GM23248 (cell line): Measurements from ENCODE around the gene HMGN3. TPM values are rescaled to one million over a fixed set of nuclear protein-coding genes. Genes with fewer than 3 reads are reported as not detected.

ENCODE experiments used
- DNase-seq: peaks from one replicate; pipeline ENCODE4 v3.0.0-alpha.2; 2015
- H2AFZ ChIP-seq: fragments of 200-600 bp; sonication (generic); 2 replicates; pipeline ENCODE4 v1.6.1; 2016; ENCODE audit warnings: antibody characterized with exemption
- H3F3A ChIP-seq: fragments of 200-600 bp; sonication (generic); 2 replicates; pipeline ENCODE4 v1.6.1; 2016; ENCODE audit warnings: mild to moderate bottlenecking, antibody characterized with exemption, mixed run types; ENCODE audit not compliant: insufficient read depth
- H3K27ac ChIP-seq: fragments of 200-600 bp; sonication (generic); 2 replicates; pipeline ENCODE4 v1.5.1; 2016; ENCODE audit warnings: mild to moderate bottlenecking
- H3K27me3 ChIP-seq: fragments of 200-600 bp; sonication (generic); replicated peaks from 2 replicates; pipeline ENCODE4 v1.6.1; 2016; ENCODE audit warnings: mild to moderate bottlenecking; ENCODE audit not compliant: insufficient read depth
- H3K36me3 ChIP-seq: fragments of 200-600 bp; sonication (generic); 2 replicates; pipeline ENCODE4 v1.6.1; 2016; ENCODE audit warnings: low read depth, mild to moderate bottlenecking
- H3K4me1 ChIP-seq: fragments of 200-600 bp; sonication (generic); 2 replicates; pipeline ENCODE4 v1.6.1; 2016; ENCODE audit warnings: mild to moderate bottlenecking; ENCODE audit not compliant: insufficient read depth
- H3K4me2 ChIP-seq: fragments of 200-600 bp; sonication (generic); one replicate; pipeline ENCODE4 v1.6.1; 2016; ENCODE audit warnings: mild to moderate bottlenecking; ENCODE audit not compliant: unreplicated experiment
- H3K4me3 ChIP-seq: fragments of 200-600 bp; sonication (generic); 2 replicates; pipeline ENCODE4 v1.5.1; 2016; ENCODE audit warnings: mild to moderate bottlenecking
- H3K79me2 ChIP-seq: fragments of 200-600 bp; sonication (generic); 2 replicates; pipeline ENCODE4 v1.6.1; 2016; ENCODE audit warnings: mild to moderate bottlenecking; ENCODE audit not compliant: insufficient read depth
- H3K9ac ChIP-seq: fragments of 200-600 bp; sonication (generic); 2 replicates; pipeline ENCODE4 v1.6.1; 2016; ENCODE audit warnings: mild to moderate bottlenecking
- H3K9me2 ChIP-seq: fragments of 200-600 bp; sonication (generic); 2 replicates; pipeline ENCODE4 v1.6.1; 2016; ENCODE audit warnings: mixed run types, mild to moderate bottlenecking, moderate library complexity; ENCODE audit not compliant: insufficient read depth
- H3K9me3 ChIP-seq: fragments of 200-600 bp; sonication (generic); one replicate; pipeline ENCODE4 v1.6.1; 2017; ENCODE audit warnings: low read depth
- H4K20me1 ChIP-seq: fragments of 200-600 bp; sonication (generic); 2 replicates; pipeline ENCODE4 v1.6.0; 2016; ENCODE audit not compliant: insufficient read depth
- EZH2 ChIP-seq: fragments of 200-600 bp; sonication (generic); IDR thresholded peaks from 2 replicates; pipeline ENCODE4 v1.6.1; 2018; ENCODE audit warnings: antibody characterized with exemption, mild to moderate bottlenecking; ENCODE audit not compliant: insufficient read depth, poor library complexity, severe bottlenecking
- EZH2phosphoT487 ChIP-seq: fragments of 200-600 bp; sonication (generic); IDR thresholded peaks from 2 replicates; pipeline ENCODE4 v1.6.1; 2018; ENCODE audit warnings: antibody characterized with exemption, moderate library complexity, mild to moderate bottlenecking, low read depth; ENCODE audit not compliant: insufficient read depth
- WGBS, 2 experiments: methylation state at CpG; one replicate each; pipeline ENCODE4 v1.1.6; 2015 to 2017; ENCODE audit warnings: low lambda C conversion rate in 2 of 2, low coverage in 1 of 2; ENCODE audit errors: missing lambda C conversion rate in 2 of 2; 5-methylcytosine and 5-hydroxymethylcytosine counted together
- in situ Hi-C: fragments of 300-500 bp; cut with MboI; formaldehyde crosslinking; loops from 2 replicates; pipeline ENCODE4 v1.15.0; 2020
- polyA plus RNA-seq: library from polyadenylated mRNA; unstranded; fragments of >200 nt; fragmentation: Nextera tagmentation; extraction: Ambion mirVana; gene quantifications from 2 replicates; pipeline ENCODE4 v1.2.1, GENCODE V29; 2016
- total RNA-seq: library from RNA; depleted of rRNA; stranded (reverse); fragments of >200 nt; shearing (Covaris generic); gene quantifications from 2 replicates; pipeline ENCODE4 v1.2.3, GENCODE V29; 2014

The HMGN3 gene
- total and polyA plus RNA-seq, 2 experiments from 2014 or later, result 17.6 to 84.4 TPM

DNA sequence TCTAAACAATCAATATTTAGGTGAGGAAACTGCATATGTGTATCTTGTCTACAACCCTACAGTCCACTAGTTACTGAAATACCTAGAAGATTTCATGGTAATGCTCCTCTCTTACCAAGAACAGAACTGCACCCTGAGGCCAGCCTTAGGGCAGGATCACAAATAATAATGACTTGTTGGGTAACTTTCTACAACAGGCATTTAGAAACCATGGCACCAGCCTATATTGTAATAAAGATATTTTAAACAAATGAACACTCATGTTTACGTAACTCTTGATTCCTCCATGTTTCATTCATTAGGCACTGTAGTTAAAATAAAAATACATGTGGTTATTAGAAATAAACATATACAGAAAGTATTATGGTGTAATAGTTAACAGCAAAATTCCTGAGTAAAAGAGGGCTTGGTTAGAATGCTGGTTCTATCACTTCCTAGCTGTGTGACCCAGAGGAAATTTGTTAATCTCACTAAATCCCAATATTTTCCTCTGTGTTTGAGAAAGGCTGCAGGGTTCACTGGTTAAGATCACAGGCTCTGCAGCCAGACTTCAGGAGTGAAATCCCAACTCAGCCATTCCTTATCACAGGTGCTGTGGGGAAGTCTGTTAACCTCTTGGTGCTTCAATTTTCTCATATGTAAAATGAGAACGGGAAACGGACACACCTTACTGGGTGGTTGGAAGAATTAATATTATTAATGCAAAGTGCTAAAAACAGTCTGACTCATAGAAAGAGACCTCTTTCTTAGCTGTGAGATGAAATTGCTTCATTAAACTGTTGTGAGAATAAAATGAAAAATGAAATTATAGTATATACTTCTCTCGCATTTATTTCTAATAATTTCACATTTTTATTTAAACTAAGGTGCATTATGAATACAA lies 8.5 kb downstream of the HMGN3 start:
- no peak overlapping the region for H3K9ac ChIP-seq
- no peak overlapping the region for H3K27ac ChIP-seq
- no peaks in the 10 kb centered on the region for H4K20me1 ChIP-seq
- in situ Hi-C loops, result no loop called here
- 99% methylated on average over 4 of the region's 4 CpGs for WGBS, 2 experiments
- H3K9me3 ChIP-seq, result no peaks in the 10 kb centered on the region
- no peaks in the 10 kb centered on the region for H3K9me2 ChIP-seq
- H3K4me2 ChIP-seq, result no peak overlapping the region
- no peak for TF ChIP-seq EZH2phosphoT487
- TF ChIP-seq EZH2, result no peak
- H3K4me3 ChIP-seq, result no peak overlapping the region
- H3K79me2 ChIP-seq, result peaks cover 52% of the 10 kb centered on the region
- DNase-seq, result no peak
- no peak overlapping the region for H2AFZ ChIP-seq
- no peaks in the 10 kb centered on the region for H3K4me1 ChIP-seq
- no peaks in the 10 kb centered on the region for H3F3A ChIP-seq
- no peaks in the 10 kb centered on the region for H3K27me3 ChIP-seq
- H3K36me3 ChIP-seq, result no peaks in the 10 kb centered on the region

DNA sequence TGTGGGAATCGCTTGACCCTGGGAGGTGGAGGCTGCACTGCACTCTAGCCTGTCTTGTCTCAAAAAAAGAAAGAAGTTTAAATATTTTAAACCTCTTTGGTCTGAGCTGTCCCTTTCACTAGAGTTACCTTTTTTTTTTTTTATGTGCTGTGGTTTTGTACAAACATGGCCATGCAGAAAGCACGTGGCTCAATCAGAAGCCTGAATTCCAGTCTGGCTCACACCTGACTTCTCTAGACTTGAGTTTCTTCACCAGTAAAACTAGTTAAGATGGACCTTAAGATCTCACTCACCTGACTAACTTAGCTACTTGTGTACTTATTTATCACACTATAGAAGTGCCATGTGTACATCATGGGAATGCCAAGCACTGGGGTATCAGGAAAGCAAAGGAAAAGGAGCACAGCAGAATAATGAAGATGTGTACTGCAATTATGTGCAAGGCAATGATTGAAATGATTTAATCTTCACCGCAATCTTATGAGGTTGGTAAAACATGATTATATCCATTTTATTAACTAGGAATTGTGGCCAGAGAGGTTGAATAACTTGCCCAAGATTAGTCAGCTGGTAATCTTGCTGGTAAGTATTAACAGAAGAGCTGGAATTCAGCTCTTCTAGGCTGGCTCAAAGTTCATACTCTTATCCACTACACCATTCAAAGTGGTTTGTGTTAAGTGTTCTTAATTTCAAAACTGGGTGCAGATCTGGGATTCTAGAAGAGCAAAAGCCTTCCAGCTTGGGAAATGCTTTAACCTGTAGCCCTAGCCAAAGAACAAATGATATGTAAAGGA lies 10.7 kb downstream of the HMGN3 start:
- no peaks in the 10 kb centered on the region for H3K9me2 ChIP-seq
- no peaks in the 10 kb centered on the region for H3K36me3 ChIP-seq
- no peaks in the 10 kb centered on the region for H3K4me1 ChIP-seq
- no peak overlapping the region for H2AFZ ChIP-seq
- no peak for DNase-seq
- no peaks in the 10 kb centered on the region for H3K27me3 ChIP-seq
- no peak overlapping the region for H3K4me3 ChIP-seq
- in situ Hi-C loops, result no loop called here
- no peak overlapping the region for H3K27ac ChIP-seq
- peaks cover 32% of the 10 kb centered on the region for H3K79me2 ChIP-seq
- TF ChIP-seq EZH2 (no peak), EZH2phosphoT487 (no peak)
- H4K20me1 ChIP-seq, result no peaks in the 10 kb centered on the region
- no peaks in the 10 kb centered on the region for H3K9me3 ChIP-seq
- no peaks in the 10 kb centered on the region for H3F3A ChIP-seq
- H3K9ac ChIP-seq, result no peak overlapping the region
- H3K4me2 ChIP-seq, result no peak overlapping the region
- 95 to 97% methylated on average over 3 of the region's 3 CpGs for WGBS, 2 experiments

DNA sequence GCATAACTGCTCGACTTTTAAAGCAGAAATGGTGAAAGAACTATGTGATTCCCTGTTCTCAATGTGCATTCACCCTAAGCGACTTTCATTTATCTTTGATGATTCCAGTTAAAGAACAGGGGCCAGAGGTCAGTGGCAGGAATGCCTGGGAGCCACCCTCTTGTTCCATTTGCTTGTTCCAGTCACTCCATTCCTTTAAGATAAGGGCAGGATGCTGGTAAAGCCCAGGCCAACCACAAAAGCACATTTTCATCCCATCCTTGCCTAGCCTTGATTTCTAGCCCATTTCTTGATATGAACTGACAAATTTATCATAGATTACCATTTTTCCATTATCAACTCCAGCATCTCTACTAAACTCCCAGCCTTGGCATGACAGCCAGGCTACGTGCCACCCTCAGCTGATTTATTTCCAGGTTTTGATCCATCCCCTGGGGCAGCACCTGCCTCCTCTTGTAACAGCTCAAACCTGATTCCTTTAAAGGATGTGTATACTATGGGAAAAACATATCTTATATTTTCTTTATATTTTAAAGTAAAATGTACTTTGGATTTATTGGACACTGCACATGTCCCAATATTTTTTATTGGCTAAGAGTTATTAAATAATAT lies 19.2 kb downstream of the HMGN3 start:
- Histone ChIP-seq H3K79me2 (peaks cover 5% of the 10 kb centered on the region; the same call in 1 of the 2 replicates), H3K9me3 (no peaks in the 10 kb centered on the region), H3K4me2 (no peak overlapping the region), H3K9ac (no peak overlapping the region), H3K27me3 (no peaks in the 10 kb centered on the region), H3F3A (no peaks in the 10 kb centered on the region), H2AFZ (no peak overlapping the region), H3K4me3 (no peak overlapping the region), H3K4me1 (no peaks in the 10 kb centered on the region), H3K36me3 (no peaks in the 10 kb centered on the region), H4K20me1 (no peaks in the 10 kb centered on the region), H3K9me2 (no peaks in the 10 kb centered on the region), H3K27ac (no peak overlapping the region)
- in situ Hi-C loops, result no loop called here
- TF ChIP-seq EZH2phosphoT487, result no peak
- no peak for TF ChIP-seq EZH2
- DNase-seq, result no peak
- 97 to 100% methylated on average over 3 of the region's 3 CpGs for WGBS, 2 experiments

DNA sequence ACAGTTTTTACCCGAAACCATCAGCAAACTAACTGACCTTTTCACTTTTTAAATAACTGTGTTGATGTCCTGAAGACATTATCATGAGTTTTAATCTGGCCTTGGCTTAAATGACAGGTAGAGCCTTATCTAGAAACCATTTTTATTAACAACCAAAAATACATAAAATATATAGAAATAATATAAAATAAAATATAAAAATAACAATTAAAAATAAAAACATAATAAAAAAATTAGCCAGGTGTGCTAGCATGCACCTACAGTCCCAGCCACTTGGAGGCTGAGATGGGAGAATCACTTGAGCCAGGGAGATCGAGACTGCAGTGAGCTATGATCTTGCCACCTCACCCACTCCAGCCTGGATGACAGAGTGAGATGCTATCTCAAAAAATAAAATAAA lies 21.6 kb downstream of the HMGN3 start:
- Histone ChIP-seq H3K9me2 (no peaks in the 10 kb centered on the region), H3K4me2 (no peak overlapping the region), H3K27ac (no peak overlapping the region), H3K9me3 (no peaks in the 10 kb centered on the region), H3K9ac (no peak overlapping the region), H3K36me3 (no peaks in the 10 kb centered on the region), H3K4me1 (no peaks in the 10 kb centered on the region), H2AFZ (no peak overlapping the region), H4K20me1 (no peaks in the 10 kb centered on the region), H3F3A (no peaks in the 10 kb centered on the region), H3K27me3 (no peaks in the 10 kb centered on the region), H3K79me2 (peaks cover 5% of the 10 kb centered on the region; the same call in 1 of the 2 replicates), H3K4me3 (no peak overlapping the region)
- DNase-seq, result no peak
- 95 to 98% methylated on average over 2 of the region's 2 CpGs for WGBS, 2 experiments
- in situ Hi-C loops, result no loop called here
- TF ChIP-seq EZH2 (no peak), EZH2phosphoT487 (no peak)
